GM21737 (cell line): ENCODE results near the gene TMEM138.

Source experiments
- ATAC-seq: cut with Tn5 transposase; IDR thresholded peaks from one replicate; pipeline ENCODE4 v1.9.1; 2021; ENCODE audit warnings: mild to moderate bottlenecking, moderate library complexity; ENCODE audit not compliant: unreplicated experiment

Gene TMEM138

DNA sequence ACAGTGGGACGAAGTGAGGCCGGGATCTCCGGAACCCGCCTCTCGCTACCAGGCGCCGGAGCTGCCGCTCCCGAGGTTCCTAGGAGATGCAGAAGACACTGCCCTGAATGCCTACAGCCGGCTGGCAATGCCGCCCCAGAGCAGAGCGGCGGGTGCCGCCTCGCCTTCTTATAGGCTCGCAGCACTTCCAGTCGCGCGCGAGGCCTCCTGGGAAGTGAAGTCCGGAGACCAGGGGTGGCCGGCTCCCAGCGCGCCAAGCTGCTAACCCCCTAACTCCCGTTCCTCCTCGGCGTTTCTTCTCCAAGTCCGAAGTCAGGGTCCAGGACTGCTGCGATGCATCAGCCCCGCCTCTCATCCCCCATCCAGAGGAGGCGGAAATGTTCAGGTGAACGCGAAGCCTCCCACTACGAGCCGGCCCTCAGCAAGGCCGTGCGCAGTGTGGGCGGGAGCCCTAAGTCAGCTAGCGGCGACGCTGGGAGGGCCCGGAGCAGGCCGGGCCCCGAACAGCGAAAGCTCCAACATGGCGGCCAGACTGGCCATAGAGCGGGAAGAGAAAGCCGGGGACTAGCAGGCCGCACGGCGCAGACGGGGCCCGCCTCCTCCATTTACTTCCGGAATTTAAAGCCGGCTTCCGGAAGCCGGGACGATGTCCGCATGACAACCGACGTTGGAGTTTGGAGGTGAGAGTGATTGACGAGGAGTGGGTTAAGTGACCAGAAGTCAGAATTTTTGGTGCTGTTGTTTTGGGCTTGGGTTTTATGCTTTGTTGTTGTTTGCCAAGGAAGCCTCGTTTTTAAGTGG lies at the start of gene TMEM138, which contains the start of gene CYB561A3:
TMEM138 (plus strand) TSS at position 634 of the 801 bp plus-strand sequence. CDS start 2,017 bp downstream, outside the sequence.
CYB561A3 (minus strand) TSS at position 142 of the 801 bp plus-strand sequence. CDS start 5,169 bp downstream, outside the sequence.
- peak; percentile 73 for ATAC-seq

DNA sequence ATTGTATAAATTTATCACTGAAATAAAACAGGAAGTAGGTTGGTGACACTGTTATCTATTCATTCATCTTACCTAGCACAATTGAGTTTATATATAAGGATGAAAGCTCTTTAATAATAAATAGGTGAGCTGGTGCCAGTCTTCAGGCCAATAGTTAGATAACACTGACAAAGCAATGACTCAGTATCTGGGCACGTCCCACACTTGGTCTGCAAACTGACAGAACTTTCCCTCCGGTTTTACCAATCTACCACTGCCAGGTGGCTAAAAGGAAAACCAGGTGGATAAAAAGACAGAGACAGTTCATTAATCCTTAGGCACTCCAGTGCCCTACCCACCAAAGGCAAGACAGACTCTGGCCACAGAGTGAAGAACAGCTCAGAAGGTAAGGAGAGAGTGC lies 46.9 kb upstream of the TMEM138 start:
- ATAC-seq: no peak

DNA sequence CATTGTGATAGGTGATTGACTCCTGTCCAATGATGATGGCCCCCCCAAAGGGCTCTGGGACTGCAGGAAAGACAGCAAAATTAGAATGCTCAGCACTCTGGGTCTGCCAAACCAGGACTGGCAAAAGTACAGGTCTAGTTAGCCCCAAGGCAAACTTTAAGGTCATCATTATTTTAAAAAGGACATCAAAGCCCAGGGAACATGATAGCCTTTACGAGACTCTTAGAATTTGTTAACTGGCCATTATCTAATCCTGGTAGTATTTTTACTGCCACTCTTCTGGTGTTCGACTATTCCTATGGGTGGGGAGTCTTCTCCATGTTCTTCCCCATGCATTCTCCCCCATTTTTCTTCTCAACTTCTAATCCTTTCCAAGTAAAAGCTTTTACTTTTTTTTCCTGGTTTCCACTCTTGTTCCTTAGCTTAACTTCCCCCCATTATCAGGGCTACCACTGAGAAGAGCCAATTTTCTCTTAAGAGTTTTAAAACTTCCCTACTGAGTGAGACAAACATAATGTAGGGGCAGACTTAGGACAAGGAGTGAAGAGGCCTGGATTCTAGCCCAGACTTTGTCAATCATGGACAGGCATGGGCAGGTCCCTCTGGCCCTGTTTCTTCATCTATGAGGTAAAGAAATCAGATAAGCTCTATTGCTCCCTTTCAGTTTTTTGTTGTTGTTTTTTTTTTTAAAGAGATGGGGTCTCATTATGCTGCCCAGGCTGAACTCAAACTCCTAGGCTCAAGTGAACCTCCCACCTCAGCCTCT lies 36.3 kb upstream of the TMEM138 start:
- no peak for ATAC-seq

DNA sequence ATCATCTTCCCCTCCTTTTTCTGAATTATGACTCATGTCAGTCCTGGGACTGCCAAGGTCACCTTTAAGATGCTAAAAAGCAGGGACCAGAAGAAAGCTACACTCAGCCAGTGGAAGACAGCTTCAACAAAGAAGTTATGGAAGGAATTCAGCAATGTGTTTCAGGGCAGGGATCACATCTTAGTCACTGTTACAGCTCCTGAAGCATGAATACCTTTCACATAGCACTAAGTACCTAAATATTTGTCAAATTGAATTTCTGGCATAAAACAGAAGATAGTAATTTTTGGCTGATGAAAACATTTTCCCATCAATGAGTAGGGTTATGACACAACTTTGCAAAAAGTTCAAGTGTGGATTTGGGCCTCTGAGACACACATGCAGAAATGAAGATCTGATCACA lies 34.5 kb upstream of the TMEM138 start:
- no peak for ATAC-seq

DNA sequence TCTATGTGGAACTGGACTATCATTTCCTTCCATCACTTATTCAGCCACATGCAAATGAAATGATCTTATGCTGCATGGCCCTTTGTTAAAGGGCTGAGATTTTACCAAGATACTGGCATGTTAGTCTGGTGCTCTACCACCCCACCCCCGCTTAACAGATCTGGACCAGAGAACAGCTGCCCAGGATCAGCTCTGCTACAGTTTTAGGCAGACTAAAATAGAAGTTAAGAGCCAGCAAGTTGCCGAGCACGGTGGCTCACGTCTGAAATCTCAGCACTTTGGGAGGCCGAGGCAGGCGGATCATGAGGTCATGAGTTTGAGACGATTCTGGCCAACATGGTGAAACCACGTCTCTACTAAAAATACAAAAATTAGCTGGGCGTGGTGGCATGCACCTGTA lies 33.8 kb upstream of the TMEM138 start:
- ATAC-seq: no peak

DNA sequence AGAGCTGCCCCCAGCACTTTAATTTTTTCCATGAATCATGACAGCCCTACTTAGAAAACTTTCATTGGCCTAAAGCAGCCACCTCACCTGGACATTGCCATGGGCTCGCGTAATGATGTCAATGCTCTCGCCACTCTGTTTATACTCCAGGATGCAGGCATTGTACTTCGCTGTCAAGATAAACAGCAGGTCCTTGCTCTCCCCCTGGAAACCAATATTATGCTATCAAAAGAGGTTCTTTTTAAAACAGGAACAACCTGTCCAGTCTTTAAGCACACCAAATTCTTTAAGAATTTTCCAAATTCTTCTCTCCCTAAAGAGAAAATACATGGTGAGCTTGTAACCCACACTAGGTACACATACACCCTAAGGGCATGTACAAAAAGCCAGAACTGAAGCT lies 32.3 kb upstream of the TMEM138 start:
- ATAC-seq: no peak

DNA sequence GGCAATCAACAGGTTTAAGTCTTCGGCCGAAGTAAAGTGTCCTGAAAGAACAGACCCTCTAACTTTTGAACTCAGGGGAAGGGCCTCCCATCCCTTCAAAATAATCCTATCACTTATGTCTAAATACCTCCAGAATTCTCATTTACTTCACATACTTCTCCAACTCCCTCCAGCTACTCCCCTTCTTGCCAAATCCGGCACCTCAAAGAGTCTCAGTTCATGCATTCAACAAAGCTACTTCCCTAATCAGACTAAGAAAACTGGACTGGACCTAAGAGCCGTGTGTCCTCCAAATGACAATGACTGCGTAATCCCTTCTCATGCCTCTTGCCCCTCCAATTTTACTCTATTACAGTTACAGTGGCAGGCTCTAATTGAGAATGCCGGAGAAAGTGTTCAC lies 30.5 kb upstream of the TMEM138 start:
- no peak for ATAC-seq

DNA sequence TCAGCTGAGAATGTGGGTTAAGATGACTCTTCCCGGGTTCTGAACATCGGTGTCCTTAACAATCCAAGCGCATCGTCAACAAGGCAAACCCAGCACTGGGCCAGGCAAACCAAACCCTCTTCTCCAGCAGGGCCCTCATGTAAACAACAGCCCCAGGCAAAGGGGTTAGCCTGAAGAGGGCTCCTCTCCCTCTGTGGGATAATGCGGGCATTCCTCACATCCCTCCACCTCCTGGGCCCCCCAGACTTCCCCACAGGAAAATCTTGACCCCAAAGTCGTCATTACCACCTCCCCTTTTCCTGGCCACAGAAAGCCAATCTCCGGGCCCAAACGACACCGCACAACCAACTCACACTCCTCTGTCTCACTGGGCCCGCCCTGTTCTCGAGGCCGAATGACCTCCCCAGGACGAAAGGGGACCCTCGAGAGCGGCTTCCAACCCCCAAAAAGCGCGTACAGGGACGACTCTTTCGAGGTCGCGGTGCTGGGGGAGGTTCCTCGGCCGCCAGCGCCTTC lies 29.8 kb upstream of the TMEM138 start:
- ATAC-seq: no peak

DNA sequence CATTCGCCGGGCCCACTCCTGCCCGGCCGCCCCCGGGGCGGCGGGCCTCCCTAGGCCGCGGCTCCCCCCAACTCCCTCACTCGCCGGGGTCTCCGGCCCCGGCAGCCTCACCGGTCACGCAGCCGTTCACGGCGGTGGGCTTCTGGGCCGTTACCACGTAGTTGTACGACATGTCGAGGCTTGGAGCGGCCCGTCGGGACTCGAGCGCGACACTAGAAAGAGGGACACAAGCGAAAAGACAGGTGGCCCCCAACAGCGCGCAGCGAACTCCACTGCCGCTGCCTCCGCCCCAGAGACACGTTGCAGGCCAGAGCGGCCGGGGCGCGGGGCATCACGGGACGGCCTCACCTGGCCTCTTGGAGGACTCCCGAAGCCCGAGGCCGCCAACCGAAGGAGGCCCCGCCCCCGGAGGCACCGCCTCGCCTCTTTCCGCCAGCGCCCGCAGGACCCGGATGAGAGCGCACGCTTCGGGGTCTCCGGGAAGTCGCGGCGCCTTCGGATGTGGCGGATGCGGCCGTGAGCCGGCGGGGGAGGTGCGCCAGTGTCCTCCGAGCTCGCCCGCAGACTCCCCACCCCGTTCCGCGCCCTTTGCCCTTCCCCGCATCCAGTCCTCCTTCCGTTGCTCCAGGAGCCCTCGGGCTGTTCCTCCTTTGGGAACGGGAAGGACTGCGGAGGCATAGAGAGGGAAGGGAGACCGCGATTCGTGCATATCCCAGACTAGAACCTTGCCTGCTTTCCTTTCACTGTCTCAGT lies 29.2 kb upstream of the TMEM138 start, which contains the start of the genes DDB1 and TKFC:
DDB1 (minus strand) TSS at position 309 of the 753 bp plus-strand sequence; CDS start at position 172, 137 bp downstream.
TKFC (plus strand) TSS at position 432 of the 753 bp plus-strand sequence. CDS start 1,501 bp downstream, outside the sequence.
- peak; percentile 88 for ATAC-seq

DNA sequence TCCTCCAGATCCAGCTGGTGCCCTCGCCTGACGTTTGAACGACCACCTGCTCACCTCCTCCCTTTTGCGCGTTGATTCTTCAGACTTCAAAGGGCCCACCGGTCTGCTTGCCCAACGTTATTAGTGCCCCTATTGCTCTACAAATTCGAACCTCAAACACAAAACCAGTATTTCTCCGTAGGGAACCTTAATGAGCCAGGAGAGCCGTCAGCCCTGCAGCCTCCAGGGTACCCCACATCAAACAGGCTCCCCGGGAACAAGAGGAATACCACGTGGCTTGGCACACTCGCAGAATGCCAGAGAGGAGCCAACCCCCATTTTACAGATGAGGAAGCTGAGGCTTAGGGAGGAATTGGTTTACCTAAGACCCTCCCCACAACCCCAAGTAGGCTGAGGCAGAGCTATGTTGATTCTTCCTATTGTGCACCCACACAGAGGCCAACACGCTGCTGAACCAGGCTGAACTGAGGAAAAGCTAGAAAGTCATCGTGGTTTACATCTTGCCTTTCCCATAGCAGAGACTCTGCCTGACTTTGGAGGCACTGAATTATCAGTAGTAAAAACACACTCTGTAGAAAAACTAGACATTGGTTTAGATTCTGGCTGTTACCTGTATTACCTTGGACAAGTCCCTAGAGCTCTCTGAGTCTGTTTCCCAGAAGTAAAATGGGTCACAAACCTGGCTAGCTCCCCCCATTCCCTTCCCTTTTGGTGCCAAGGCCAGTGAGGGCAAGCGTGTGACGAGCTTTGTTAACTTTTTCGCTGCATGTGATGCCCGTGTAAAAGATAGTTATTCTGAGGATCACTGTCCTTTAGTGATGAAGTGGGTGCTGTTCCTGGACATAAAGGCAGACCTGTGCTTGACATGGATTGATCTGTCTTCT lies 28.4 kb upstream of the TMEM138 start:
- ATAC-seq: no peak

DNA sequence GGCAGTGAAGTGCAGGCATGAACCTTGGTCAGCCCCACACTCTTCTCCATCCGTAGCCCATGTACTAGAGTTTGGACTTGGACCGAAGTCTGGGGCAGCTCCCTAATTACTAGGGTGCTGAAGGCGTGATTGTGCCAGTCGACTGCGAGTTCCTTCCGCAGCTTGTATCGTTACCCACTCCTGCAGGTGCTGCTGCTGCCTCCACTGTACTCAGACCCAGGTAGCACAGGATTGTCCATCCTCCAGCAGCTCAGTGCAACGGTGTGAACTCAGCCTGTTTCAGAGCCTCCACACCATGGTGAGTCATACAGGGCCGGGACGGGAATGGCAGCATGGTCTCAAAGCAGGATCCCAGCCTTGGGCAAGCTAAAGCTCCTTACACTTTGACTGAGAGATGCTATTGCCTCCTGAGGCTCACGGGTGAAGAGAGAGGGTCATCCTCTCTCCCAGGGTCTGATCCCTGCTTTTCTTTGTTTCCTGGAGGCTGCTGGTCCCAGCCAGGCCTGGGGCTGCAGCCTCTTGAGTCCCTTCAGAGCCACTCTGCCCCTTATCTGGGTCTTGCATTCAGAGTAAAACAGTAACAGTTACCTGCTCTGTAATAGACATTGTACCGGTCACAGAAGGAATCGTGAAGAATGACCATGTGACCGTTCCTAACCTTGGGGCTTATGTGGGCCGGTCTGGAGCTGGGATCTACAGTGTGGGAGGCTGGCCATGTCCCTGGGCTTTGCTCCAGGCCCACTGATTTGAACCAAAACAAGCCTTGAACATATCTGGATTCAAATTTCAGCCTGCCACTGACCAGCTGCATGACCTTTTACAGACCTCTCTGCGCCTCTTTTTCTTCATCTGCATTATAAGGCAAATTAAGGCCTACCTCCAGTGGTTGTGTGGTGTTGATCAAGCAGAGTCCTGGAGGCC lies 27.5 kb upstream of the TMEM138 start:
- no peak for ATAC-seq

DNA sequence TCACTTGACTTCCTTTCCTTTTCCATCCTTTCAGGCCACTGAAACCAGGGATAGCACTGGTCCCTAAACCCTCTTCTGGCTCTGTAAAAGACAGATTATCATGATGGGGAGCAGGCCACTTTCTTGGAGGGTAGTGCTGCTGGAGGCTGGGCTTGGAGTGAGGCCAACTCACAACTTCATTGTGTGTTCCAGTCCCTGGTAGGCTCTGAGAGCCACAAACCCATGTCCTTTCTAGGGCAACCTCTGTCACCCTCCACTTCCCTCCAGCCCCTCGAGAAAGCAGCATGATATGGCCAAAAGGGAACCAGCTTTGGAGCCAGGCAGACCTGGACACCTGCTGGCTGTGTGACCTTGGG lies 26.8 kb upstream of the TMEM138 start:
- ATAC-seq: no peak

DNA sequence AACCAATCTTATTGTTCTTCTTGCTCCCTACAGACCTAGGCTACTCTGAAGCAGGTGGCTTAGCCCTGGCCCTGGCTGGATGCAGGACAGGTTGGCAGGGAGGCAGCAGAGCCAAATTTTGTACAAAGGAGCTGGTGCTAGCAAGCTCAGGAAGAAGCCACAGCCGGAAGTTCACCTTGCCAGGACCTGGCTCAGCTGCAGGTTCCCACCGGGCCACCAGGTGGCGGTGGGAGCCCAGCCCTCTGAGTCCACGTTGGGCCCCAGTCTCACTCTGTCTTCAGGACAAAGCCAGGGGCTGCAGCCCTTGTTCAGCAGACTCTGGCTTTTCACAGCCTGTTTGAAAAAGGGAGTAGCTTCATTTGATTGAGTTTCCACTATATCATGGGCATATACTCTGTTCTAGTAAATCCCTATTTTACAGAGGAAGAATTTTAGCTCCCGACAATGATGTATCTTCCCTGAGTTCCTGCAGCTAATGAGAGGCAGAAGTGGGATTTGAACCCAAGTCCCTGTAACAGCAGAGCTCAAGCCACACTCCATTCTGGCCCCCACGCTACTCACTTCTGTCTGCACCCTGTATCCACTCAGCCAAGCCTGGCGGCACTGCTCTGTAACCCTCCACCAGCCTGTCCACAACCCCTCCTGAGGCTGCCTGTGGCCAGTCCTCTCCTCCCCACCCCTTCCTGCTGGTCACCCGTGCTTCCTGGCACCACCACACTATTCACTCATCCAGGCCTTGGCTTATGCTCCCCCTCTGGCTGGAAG lies 25.8 kb upstream of the TMEM138 start:
- ATAC-seq: no peak

DNA sequence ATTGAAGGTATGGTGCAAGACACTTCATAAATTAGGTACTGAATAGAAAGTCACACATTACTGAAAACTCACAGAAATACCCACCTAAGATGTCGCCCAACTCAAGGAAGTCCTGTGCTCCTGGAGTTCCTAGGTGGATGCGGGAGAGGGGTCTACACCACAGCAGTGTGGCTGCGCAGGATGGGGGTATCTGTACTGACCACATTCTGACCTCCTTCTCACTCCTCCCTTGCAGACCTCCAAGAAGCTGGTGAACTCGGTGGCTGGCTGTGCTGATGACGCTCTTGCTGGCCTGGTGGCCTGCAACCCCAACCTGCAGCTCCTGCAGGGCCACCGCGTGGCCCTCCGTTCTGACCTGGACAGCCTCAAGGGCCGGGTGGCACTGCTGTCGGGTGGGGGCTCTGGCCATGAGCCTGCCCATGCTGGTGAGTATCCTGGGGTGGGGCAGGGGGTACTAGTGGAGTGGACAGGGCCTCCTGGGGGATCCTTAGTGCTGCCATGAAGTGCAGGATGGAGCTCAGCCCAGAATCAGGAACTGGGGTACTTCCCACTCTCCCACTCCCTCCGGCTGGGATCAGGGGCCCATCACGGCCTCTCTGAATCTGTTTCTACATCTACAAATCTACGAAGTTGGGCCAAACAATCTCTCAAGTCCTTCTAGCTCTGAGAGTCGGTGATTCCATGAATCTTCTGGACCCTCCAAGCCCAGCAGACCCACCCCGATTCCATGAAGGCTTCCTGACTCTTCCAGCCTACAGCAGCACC lies 24.3 kb upstream of the TMEM138 start:
- no peak for ATAC-seq

DNA sequence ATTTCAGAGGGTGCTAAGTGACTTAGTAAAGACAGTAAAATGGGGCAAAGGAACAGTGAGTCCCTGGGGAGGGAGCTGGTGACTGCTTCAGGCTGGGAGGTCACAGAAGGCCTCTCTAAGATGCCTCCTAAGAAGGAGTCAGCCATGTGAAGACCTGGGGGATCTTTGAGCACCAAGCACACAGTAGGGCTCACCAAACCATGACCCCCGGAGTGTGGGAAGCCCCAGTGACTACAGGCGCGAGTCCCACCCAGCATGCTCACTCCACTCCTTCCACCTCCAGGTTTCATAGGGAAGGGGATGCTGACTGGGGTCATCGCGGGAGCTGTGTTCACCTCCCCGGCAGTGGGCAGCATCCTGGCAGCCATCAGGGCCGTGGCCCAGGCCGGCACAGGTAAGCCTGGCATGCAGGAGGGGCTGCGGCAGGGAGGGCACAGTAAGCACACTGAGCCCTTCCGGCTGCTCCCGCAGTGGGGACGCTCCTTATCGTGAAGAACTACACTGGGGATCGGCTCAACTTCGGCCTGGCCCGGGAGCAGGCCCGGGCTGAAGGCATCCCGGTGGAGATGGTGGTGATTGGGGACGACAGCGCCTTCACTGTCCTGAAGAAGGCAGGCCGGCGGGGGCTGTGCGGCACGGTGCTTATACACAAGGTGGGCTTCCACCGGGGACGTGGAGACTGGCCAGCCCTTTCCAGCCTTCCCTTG lies 23.2 kb upstream of the TMEM138 start:
- ATAC-seq: no peak

DNA sequence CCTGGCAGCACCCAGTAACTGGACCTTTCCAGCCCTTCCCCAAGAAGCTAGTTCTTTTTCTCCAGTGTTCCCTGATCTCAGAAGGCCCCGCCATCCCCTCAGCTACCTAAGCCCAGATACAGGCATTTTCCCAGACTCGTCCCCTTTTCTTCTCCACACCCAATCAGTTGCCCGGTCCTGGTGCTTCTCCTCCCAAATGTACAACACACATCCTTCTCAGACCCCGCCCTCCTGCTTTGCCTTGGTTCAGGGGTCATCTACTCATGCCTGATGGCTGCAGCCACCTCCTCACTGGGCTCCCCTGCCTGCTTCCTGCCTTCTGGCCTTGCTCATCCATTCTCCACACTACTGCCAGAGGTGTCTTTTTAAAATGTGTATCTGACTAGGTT lies 22.7 kb upstream of the TMEM138 start:
- ATAC-seq: no peak

DNA sequence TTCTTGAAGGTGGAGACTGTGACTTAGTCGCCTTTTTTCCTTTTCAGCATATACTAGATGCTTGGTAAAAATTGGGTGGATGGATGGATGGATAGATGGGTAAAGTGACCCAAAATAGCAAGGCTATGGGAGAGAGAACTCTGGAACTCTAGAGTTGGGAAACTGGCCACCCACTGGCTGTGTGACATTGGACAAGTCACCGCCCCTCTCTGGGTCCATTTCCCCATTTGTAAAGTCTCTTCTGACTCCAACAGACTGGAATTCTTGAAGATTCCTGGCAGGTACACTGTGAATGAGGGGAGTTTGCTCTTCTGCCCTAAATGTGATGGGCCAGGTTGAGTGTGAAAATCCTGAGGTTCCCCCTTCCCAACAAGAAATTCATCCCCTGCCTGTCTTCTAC lies 21.2 kb upstream of the TMEM138 start:
- ATAC-seq: no peak
